Measurements from ENCODE around the gene PVALEF. TPM values are rescaled to one million over a fixed set of nuclear protein-coding genes. Genes with fewer than 3 reads are reported as not detected.

Gene PVALEF
- total RNA-seq, 2 experiments from 2014 or later, result not detected

DNA sequence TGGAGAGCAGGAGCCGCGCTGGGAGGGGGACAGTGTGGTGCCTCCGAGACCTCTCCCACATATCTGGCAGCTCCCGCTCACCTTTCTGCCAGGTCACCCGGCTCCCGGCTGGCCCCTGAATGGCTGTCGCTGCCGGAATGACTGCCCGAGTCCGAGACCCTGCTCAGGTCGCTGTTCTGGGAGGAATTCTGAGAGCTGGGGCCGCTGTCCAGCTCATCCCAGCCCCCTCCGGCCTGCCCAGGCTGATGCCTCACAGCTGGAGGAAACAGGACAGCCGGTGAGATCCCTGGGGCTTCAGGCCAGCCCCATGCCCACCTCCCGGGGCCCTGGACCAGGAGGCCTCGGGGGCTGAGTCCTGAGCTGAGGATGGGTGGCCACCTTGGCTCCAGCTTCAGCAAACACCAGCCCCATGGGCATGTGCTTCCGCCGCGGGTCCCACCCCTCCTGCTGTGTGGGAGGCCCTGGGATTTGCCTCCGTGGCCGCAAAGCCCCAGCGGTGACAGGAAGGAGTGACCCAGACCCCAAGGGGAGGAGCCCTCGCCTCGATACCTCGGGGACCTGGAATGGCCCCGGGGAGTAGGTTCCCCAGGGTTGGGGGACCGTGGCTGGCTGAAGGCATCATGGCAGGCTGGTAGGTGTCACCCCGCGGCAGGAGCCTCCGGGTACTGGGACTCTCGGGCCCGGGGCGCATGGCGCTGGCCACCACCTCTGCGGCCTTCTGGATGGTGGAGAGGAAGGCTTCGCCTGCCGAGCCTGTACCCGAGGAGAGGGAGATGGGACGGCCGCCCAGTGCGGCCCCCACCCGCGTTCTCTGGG, 66.7 kb downstream of the PVALEF start:
- ATAC-seq (no peak), DNase-seq (no peak)
- CTCF ChIA-PET, result interaction anchor here (0.6 kb wide), 1 partner anchor 253 kb away, joined by 3 read pairs; no protein-coding TSS in a partner anchor
- POLR2A ChIA-PET, result no interaction called here
- H3K27me3 Mint-ChIP-seq, result no peaks in the 10 kb centered on the region
- H3K4me3 Mint-ChIP-seq, result no peak overlapping the region
- H3K4me1 Mint-ChIP-seq, result peaks cover 7% of the 10 kb centered on the region
- no peak overlapping the region for H3K27ac Mint-ChIP-seq
- intact Hi-C loops (cut with DNase I, micrococcal nuclease), result no loop called here
- H3K36me3 Mint-ChIP-seq (ENCODE audit: low read depth), result peaks cover 9% of the 10 kb centered on the region
- no peaks in the 10 kb centered on the region for H3K9me3 Mint-ChIP-seq (ENCODE audit: low read depth)

Small RNAs within 50 kb of the gene (microRNA-seq; reads per million reads assigned to microRNA genes)
- not detected for gene MIR1250 (ENCODE audit: borderline replicate concordance)
- not detected for gene MIR3065 (ENCODE audit: borderline replicate concordance)
- not detected for gene MIR338 (ENCODE audit: borderline replicate concordance)
- not detected for gene MIR657 (ENCODE audit: borderline replicate concordance)

Other genes with a start within 250 kb of the PVALEF start
- 10 to 100 TPM; 15.9 to 19.4 TPM for gene CHMP6, start 173.7 kb upstream of the PVALEF start, total RNA-seq
- gene BAIAP2, start 130.4 kb upstream of the PVALEF start, total RNA-seq, result 1 to 10 TPM; 4.6 to 5.0 TPM
- under 1 TPM; 0.35 to 0.41 TPM for gene AATK, start 714 bp downstream of the PVALEF start, total RNA-seq
- gene CEP131, start 57.5 kb downstream of the PVALEF start, total RNA-seq, result 1 to 10 TPM; 7.6 to 9.5 TPM
- 10 to 100 TPM; 17.8 to 20.3 TPM for gene TEPSIN, start 73.5 kb downstream of the PVALEF start, total RNA-seq
- gene NDUFAF8, start 73.8 kb downstream of the PVALEF start, total RNA-seq, result 10 to 100 TPM; 31.0 to 57.9 TPM
- gene SLC38A10, start 129.8 kb downstream of the PVALEF start, total RNA-seq, result 10 to 100 TPM; 47.6 to 52.9 TPM
- under 1 TPM in 1 of 2 experiments, not detected in 1; 0.05 TPM for gene BAHCC1, start 229.9 kb downstream of the PVALEF start, total RNA-seq